Inflammatory macrophage treated with lipopolysaccharide for 4 hours (primary cell): Measurements from ENCODE around the gene C17orf107.

Experiments
- DNase-seq: peaks from one replicate; pipeline ENCODE4 v3.0.0-alpha.2; 2020

The C17orf107 gene

GRCh38 chr17:4877089-4877488 is 22.2 kb upstream of the C17orf107 start:
- DNase-seq: peak; percentile 26

GRCh38 chr17:4879601-4880000 is 19.7 kb upstream of the C17orf107 start:
- peak; percentile 90 for DNase-seq

DNA sequence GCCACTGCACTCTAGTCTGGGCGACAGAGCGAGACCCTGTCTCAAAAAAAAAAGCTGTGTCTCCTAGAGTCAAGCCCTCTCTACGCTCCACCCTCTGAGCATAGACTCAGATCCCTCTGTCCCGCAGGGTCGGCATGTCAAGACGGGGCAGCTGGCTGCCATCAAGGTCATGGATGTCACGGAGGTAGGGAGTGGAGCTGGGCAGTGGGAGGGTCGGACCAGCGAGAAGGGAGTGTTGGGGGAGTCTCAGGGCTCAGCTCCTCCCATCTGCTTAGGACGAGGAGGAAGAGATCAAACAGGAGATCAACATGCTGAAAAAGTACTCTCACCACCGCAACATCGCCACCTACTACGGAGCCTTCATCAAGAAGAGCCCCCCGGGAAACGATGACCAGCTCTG is 18.5 kb upstream of the C17orf107 start:
- DNase-seq: no peak

DNA sequence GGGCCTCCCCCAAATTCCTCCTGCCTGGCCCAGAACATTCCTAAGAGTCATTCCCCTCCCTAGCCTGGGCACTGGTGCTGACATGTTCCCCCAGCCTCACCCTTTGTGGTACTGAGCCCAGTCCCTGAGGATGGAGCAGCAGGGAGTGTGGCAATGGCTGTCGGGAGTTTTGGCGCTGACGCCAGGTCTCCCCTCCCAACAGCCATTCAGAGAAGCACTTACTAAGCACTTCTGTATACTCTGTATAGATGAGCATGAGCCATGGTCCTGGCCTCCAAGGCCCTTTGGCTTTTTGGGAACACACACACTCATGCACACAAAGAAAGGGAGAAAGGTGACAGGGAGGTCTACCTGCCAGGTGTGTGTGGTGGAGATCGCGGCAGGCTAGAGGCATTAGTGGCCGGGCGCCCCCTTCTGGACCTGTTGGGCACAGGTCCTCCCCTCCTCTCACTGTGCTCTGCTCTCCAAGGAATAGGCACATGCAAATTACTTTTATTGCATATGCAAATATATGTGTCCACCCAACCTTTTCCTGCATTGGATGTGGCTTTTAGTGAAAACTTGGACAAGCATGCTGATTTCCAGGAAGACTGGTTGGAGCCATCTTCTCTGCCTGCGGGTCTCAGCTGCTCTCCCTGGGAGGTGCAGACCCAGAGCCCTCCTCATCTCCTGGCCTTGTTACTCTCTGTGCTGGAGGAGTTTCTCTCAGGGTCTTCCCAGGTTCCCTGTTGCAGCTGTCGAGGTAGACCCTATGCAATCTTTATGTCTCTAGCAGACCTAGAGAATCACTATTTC is 17.4 kb upstream of the C17orf107 start:
- DNase-seq: peak; percentile 43

GRCh38 chr17:4884489-4884888 is 14.8 kb upstream of the C17orf107 start:
- no peak for DNase-seq

DNA sequence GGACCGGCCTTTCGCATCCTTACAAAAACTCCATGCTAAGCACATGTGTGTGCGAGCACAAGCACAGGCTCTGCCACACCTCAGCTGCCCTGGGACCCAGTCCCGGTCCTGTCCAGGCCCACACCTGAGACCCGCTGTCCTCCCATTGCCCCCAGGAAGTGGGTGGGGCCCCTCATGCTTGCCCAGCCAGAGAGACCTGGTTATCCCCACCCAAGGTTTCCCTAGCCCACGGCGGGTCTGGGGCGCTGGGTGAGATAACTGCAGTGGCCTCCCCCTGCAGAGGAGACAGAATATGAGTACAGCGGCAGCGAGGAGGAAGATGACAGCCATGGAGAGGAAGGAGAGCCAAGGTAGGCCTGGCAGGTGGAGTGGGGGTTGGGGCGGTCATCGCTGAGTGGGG is 12.5 kb upstream of the C17orf107 start:
- no peak for DNase-seq

GRCh38 chr17:4887581-4887980 is 11.8 kb upstream of the C17orf107 start:
- DNase-seq: no peak

DNA sequence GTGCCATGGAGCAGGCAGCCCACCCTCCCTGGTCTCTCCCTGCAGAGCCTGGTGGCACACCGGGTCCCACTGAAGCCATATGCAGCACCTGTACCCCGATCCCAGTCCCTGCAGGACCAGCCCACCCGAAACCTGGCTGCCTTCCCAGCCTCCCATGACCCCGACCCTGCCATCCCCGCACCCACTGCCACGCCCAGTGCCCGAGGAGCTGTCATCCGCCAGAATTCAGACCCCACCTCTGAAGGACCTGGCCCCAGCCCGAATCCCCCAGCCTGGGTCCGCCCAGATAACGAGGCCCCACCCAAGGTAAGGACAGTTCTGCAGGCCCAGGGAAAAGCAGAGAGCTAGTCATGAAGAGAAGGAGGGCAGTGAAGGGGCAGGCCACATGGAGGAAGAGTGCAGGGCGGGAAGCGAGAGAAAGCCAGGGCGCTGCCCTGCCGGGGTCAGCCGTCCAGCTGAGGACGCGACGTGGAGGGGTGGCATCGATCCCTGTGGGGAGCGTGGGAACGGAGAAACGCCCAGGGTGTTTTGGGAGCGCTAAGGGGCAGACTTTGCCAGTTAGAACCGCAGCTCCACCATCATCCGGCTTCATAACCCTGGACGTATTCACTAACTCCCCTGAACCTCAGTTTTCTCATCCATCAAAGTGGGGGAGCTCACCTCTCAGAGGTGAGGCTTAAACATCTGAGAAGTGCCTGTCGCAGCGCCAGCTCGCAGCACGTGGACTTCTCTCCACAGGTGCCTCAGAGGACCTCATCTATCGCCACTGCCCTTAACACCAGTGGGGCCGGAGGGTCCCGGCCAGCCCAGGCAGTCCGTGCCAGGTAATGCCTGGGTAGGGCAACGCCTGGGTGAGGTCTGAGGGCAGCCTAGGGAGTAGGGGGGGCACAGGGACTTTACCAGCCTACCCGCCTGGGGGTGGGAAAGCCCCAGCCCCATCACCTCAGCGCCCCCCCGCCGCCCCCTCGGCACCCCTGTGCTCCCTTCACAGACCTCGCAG is 7.6 kb upstream of the C17orf107 start:
- no peak for DNase-seq

- no peak for DNase-seq
Measured at GRCh38 chr17:4892499-4893221, 6.7 kb upstream of the C17orf107 start.

GRCh38 chr17:4893272-4893671 is 6.1 kb upstream of the C17orf107 start:
- DNase-seq: no peak

DNA sequence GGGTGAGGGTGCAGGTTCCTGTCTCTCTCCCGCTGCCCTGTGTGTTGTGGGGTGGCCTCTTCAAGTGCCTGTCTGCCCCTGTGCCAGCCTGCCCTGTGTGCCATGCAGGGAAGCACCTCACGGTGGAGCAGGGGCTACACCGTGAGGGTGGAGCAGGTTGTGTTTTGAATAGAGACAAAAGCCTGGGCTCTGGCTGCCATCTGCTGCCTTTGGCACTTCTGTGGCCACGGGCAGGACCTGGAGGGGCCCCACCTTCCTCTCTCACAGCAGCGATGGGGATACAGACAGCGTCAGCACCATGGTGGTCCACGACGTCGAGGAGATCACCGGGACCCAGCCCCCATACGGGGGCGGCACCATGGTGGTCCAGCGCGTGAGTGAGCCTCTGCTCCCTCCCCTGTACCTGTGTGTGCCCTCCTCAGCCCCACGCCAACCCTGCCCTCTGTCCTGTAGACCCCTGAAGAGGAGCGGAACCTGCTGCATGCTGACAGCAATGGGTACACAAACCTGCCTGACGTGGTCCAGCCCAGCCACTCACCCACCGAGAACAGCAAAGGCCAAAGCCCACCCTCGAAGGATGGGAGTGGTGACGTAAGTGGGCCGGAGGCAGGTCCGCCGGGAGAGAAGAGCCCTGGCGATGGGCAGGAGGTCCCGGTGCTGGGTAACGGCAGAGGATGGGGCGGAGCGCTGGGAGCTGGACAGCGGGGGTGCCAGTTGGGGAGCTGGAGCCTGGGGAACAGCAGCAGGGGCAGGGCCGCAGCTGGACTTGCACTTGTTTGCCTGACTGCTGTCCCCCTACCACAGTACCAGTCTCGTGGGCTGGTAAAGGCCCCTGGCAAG is 5.4 kb upstream of the C17orf107 start:
- no peak for DNase-seq

DNA sequence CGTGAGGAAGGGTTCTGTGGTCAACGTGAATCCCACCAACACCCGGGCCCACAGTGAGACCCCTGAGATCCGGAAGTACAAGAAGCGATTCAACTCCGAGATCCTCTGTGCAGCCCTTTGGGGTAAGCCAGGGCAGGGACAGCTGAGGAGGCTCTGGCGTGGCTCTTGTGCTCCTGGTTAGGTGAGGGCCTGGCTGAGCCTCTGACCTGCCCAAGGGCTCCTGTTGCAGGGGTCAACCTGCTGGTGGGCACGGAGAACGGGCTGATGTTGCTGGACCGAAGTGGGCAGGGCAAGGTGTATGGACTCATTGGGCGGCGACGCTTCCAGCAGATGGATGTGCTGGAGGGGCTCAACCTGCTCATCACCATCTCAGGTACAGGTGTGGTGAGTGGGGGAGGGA is 4.2 kb upstream of the C17orf107 start:
- no peak for DNase-seq

DNA sequence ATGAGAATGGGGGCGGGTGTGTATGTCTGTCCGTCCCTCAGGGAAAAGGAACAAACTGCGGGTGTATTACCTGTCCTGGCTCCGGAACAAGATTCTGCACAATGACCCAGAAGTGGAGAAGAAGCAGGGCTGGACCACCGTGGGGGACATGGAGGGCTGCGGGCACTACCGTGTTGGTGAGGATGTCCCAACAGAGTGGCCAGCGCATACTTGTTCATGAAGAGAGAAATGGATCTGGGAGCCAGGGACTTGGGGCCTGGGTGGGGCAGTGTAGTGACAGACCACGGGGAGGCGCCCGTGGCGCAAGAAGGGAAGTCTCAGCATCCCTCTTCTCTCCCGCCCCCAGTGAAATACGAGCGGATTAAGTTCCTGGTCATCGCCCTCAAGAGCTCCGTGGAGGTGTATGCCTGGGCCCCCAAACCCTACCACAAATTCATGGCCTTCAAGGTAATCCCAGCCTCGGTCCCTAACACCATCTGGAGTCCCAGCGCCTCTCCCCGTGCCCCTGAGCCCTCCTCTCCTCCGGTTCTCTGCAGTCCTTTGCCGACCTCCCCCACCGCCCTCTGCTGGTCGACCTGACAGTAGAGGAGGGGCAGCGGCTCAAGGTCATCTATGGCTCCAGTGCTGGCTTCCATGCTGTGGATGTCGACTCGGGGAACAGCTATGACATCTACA is 3.5 kb upstream of the C17orf107 start:
- DNase-seq: peak; percentile 74

- DNase-seq: no peak
Measured at GRCh38 chr17:4896332-4897197, 2.8 kb upstream of the C17orf107 start.

- no peak for DNase-seq
Measured at GRCh38 chr17:4897198-4897687, 2.1 kb upstream of the C17orf107 start.

DNA sequence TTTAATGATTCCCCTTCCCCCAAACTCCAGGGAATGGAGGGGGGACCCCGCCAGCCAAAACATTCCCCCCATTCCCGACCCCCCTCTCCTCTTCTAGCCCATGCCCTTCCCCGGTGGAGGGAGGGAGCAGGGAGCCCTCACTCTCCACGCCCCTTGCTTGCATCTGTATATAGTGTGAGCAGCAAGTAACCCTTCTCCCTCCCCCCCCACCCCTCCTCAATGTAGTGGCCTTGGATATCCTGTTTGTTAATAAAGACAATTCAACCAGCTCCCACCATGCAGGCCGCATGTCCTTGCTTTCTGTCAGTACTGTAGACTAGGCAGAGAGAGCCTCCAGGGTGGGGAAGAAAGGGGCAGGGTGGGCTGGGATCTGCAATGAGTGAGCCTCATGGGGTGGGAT is 1.6 kb upstream of the C17orf107 start:
- no peak for DNase-seq

GRCh38 chr17:4898351-4898750 is 985 bp upstream of the C17orf107 start:
- DNase-seq: no peak

DNA sequence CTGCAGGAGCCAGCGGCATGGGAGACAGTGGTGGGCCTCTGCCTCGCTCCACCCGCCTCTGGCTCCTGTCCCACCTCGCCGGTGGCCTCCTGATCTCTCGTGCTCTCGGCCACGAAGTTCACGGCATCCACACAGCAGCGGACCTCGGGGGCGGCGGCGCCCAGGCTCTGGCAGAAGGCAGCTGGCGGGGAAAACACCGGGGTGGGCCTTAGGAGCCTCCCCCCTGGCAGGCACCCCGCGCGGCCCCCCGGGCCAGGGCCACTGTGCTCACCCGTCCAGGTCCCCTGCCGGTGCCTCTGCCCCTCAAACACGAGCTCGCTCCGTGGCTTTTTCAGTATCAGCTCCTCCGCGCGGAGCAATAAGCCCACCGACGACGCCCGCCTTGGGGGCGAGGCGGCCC is 409 bp upstream of the C17orf107 start:
- no peak for DNase-seq

DNA sequence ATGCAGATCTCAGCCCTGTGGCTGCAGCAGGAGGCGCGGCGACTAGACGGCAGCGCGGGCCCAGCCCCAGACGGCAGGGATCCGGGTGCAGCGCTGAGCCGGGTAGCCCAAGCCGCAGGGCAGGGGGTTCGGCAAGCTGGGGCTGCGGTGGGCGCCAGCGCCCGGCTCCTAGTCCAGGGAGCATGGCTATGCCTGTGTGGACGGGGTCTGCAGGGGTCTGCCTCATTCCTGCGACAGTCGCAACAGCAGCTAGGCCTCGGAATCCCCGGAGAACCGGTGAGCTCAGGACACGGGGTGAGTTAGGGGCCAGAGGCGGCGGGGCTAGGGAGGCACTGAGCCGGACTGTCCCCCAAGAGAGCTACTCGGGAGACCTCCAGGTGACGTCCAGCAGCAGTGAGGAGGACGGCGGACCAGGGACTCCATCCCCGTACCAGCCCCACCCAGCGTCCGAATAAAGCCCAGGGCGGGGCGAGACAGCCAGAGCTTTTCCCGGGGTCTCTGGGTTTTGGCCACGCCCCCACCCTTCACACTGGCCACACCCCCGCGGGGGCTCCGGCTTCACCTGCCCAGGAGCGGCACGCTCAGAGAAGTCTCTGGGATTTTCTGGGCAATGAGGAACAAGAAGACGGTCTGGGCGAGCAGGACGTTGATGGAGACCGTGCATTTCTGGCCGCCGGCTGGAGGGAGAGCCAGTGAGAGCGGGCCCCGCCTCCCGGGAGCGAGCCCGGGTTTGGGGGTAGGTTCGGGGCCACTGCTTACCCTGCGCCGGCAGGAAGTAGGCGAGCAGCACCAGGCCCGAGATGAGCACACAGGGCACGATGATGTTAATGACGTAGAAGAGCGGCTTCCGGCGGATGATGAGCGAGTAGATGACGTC is 1.1 kb downstream of the C17orf107 start:
- DNase-seq: peak; percentile 62
